Activated CD4-positive, alpha-beta T cell treated with anti-CD3 and anti-CD28 coated beads for 48 hours (primary cell): ENCODE measurements around the gene KCNIP3.
"Not testable (repeated sequence)": the region's sequence is repeated elsewhere in the genome, so short reads cannot be mapped to it uniquely, and the experiment has no call there.

Source experiments
- DNase-seq: peaks from one replicate; pipeline ENCODE4 v3.0.0-alpha.2; 2020

KCNIP3 gene

DNA sequence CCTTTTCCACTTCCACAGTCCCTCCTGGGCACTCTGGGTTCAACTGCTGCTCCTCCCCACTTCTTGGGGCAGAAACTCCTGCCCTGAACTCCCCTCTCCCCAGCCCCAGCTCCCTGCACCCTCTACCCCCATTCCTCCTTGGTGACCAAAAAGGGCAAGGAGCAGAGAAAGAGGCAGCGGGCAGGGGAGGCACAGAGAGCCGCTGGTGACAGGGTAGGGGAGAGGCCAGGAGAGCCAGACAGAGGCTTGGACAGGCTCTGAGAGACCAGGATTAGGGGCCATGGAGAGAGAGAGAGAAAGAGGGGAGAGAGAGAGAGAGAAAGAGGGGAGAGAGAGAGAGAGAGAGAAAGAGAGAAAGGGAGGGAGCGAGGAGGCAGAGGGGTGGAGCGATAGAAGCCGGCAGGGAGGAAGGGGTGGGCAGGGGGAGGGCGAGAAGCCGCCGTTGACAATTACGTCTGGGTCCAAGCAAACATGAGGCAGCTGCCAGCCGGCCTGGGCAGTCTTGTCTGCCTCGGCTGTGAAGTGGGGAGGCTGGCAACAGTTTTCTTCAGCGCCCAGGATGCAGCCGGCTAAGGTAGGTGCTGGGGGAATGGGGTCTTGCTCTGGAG, at the start of gene KCNIP3:
KCNIP3 (plus strand) TSS at position 468 of the 608 bp plus-strand sequence; CDS start at position 560, 92 bp downstream.
- DNase-seq: no peak

DNA sequence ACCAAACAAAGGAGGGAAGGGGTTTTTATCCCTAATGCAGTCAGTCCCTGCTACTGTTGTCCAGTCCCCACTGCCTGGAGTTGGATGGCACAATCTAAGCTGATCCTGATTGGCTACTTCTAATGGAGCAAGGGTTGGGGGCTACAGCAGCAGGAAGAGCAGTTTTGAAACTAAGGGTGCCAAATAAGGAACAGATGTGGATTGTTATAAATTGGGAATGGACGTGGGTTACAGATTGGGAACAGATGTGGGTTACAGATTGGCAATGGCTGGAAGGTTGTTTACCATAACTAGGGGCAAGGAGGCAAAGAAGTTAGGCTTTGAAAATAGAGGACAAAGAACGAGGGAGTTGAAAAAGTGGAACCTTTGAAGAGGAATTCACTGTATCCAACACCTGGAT, 38.9 kb upstream of the KCNIP3 start:
- no peak for DNase-seq

DNA sequence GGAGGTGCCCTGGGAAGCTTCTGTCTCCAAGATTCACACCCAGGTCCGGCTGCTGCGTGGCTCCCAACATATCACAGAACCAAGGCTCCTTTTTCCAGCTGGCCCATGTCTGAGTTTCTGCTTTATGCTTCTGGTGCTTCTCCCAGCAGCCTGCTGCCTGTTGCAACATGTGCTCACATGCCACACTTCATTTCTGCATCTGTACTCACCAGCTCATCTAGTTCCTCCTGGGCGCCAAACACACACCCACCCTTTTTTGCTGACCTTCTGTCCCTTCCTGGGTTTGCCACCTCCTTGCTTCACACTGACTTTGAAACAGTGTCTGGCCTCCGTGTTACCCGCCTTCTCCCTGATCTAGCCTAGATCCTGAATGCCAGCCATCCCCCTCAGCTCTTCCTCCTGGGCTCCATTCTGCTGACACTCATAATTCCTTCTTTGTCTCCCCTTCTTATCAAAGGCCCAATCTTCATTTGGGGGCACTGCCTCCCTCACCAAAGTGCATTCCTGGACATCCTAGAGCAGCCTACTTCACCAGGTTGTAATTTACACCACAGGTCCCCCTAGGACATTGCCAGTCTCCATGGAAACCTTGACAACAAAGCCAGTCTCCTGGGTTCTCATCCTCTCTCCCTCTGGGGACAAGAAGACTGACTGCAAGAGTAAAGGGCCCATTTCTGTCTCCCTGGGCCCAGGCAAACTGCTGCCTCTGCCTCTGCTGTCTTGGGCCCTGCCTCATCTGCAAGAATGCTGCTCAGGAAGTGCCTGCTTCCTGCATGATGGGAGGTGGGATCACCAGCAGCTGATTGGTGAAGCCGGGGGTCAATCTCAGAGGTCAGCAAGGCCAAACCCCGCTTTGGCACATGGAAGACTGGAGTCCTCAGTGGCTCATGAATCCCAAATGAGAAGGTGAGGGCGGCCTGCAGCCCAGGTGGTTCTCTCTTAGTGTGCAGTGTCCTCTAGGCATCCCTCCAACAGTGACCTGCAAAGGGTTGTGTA, 36.8 kb upstream of the KCNIP3 start:
- DNase-seq: no peak

DNA sequence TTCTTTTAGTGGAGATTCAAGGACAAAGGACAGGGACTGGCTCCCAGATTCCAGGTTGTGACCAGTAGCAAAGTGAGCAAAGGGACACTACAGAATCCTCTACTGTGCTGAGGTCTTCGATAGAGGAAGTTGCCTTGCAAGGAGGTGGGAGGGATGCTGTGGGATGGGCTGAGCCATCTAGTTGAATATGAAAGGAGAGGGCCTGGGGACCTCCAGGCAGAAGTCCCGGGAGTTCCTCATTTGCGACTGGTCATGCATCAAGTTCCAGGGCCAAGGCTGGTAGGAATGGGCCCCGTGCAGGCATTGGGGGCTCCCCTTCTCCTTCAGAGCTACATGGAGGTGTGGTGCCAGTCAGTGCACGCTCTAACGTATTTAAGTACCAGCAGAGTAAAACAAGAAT, 35.5 kb upstream of the KCNIP3 start:
- no peak for DNase-seq

DNA sequence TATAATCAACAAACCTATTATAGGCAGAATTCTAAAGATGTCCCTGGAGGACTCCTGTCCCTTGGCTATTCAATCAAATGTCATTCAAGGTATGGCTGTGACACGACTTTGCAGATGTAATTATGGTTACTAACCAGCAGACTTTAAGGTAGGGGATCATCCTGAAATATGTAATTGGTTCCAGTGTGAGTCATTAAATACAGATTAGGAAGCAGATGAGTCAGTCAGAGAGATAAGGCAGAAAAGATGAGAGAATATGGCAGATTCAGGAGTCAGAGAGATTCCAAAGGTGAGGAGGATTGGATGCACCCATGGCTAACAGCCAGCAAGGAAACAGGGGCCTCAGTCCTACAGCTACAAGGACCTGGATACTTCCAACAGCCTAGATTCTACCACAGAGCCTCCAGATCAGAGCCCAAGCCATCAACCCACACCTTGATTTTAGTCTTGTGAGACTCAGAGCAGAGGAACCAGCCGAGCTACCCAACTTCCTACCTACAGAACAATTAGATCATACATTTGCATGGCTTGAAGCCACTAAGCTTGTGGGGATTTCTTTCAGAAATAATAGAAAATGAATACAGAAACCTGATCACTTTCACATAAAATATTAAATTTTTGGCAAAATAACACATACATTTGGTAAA, 34.1 kb upstream of the KCNIP3 start:
- no peak for DNase-seq

DNA sequence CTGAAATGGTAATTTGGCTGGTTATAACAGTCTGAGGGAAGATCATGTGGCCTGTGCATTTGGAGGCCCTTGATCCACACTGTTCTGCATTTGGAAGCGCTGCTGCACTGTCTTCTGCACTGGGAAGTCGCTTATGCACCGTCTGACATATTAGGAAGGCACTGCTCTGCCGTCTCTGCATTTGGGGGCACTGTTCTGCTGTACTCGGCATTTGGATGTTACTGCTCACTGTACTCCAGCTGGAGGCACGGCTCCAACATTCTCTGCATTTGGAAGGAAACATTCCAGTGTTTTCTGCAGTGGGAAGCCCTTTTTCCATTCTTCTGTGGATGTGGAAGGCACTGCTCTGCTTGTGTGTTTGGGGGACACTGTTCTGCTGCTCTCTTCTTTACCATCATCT, 32.5 kb upstream of the KCNIP3 start:
- DNase-seq: no peak

DNA sequence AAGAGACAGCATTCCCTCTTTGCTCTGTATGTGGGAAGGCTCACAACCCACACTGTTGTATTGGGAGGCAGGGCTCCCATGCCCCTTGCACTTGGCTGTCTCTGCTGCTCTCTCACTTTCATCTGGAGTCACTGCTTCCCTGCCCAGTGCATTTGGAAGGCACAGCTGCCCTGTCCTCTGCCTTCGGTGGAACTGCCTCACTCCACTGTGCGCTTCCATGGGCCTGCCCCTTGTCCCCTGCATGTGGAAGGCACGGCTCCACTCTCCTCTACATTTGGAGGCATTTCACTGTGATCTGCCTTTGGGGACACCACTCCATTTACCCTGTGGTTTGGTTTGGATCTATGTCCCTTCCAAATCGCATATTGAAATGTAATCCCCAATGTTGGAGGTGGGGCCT, 32.0 kb upstream of the KCNIP3 start:
- no peak for DNase-seq

DNA sequence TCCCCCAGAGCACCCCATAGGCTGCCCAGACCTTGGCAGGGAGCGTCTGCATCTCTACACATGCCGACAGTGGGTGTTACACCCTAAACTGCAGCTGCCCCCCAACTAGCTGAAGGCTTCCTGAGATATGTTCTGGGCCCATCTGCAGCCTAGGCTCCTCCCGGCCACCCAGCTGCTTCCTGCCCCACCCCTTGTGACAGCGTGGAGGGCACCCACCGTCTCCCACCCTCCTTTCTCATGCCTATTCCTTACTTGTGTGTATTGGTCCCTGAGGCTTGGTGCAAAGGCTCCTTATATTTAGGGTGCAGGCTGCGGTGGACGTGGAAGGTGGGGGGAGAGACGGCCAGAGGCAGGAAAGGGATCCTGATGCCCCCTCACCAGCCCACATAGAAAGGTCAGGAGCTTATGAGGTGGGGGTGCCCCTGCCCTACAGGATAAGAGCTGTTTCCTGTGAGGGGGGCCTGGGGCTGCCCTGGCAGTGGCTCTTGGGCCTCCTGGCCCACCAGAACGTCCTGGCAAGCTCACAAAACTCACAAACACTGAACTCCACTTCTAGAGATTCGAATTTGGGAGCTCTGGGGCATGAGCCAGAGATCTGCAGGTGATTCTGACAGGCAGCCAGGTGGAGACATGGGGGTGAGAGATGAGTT, 30.2 kb upstream of the KCNIP3 start:
- no peak for DNase-seq

DNA sequence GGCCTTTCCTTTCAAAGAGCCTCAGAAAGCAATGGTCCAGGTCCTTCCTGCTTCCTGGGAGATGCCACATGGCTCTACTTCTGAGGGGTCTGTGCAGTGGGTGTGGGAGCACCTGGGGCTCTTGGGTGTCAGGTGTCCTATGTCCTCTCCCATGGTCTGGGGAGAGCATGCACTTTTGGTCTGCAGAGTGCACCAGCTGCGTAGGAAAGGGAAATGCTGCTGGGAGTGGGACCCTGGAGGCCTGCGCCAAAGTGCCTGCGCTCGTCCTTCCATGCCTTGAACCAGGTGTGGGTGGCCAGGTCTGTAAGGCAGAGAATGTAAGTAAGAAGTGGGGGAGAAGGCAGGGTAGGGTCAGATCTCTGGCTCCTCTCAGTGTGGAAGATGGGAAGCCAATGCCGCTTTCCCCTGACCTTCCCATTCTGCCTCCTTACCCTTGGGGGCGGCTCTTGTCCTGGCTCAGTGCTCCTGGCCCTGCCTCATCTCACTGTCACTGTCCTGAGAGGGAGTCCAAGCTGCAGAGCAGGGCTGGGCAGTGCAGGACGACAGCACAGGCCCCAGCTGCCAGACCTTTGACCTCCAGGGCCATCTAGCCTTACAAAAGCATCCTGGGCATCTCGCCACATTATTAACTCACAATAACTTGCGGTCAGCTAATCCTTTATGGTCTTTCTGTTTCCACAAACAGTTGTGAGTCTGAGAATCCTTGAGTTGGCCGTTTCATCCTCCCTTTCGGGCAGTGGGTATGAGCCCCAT, 29.5 kb upstream of the KCNIP3 start:
- DNase-seq: no peak

DNA sequence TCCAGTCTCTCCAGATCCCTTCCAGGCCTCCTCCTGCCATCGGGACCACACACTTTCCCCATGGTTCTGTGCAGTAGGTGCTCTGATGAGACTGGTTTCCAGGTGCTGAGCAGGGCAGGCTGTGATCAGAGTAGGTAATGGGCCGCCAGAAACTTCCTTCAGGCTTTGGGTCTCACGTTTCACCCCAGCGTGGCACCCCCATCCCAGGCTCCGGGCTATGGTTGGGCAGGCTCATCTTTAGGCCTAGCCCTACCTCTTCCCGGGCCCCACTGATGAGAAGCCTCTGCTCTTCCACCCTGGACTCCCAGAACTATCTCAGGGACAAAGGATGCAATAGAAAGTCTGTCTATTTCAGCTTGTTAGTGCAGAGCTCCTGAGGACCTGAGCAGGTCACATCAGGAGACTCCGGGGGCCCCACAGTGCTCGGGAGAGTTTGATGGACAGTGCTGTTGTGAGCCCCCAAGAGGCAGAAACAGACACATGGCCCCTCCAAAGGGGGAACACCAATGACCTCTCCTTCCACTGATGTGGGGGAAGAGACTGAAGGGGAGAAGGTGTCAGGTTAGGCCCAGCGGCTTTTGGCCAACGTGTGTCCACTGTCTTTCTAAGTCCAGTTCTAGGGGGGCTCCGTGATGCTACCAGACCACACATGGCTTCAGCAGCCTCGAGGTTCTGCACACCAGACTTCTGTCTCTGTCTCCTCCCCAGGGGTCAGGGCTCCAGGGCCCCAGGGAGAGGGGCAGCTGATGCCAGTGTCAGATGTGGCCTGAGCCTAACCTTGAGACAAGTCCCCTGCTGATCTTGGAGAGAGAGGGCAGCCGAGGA, 28.7 kb upstream of the KCNIP3 start:
- no peak for DNase-seq

DNA sequence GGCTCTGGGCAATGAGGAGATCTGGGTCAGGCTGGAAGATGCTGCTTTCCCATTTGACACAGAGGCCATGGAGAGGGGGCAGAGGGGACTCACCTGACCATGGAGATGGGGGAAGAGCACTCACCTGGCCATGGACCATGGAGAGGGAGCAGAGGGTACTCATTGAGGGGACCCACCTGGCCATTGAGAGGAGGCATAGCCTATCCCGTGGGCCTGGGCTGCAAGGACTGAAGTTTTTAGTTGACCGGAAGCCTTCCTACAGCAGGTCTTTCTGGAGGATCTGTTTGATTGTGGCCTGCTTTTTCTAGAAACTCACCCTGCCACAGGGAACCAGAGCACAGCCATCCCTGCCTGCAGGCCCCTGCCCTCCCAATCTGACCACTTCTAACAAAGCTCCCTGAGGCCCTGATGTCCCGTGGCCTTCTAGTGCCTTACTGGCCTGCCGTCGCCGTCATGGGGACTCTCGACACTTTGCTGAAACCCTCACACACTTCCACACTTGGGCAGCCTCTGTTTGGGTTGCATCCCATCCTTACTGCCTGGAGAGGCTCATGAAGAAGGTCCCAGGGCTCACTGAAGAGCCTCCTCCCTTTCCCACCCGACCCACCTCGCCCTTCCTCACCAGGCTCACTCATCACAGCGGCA, 28.0 kb upstream of the KCNIP3 start:
- no peak for DNase-seq

DNA sequence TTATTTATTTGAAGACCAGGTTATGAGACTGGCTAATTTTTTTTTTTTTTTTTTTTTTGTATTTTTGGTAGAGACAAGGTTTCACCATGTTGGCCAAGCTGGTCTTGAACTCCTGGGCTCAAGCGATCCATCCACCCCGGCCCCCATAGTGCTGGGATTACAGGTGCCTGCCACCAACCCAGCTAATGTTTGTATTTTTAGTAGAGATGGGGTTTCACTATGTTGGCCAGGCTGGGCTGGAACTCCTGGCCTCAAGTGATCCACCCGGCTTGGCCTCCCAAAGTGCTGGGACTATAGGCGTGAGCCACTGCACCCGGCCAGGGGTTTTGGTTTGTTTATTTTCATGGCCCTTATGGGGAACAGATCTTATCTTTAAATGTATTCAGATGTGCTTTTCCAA, 27.4 kb upstream of the KCNIP3 start:
- DNase-seq: not testable (repeated sequence)

DNA sequence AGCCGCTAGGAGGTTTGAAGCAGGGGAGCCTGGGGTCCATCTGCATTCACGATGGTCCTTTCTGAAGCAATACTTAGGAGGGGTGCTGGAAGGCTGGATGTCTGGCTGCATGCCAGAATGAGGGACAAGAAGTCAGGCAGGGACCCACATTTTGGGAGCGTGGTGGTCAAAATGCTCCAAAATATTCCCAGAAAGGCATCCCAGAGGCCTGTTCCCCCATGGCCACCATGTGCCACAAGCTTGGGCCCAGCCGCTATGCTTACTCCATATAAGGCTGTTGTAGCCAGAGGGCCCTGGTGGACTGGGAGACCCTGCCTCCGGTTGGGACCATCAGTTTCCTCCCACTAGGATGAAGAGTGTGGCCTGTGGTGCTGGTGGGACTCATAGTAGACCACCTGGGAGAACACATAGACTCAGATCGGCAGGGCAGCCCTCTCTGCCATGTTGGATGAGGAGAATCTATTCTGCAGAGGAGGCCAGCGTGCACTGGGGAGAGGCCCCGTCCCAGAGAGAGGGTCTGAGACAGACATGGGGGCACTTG, 26.5 kb upstream of the KCNIP3 start:
- no peak for DNase-seq

DNA sequence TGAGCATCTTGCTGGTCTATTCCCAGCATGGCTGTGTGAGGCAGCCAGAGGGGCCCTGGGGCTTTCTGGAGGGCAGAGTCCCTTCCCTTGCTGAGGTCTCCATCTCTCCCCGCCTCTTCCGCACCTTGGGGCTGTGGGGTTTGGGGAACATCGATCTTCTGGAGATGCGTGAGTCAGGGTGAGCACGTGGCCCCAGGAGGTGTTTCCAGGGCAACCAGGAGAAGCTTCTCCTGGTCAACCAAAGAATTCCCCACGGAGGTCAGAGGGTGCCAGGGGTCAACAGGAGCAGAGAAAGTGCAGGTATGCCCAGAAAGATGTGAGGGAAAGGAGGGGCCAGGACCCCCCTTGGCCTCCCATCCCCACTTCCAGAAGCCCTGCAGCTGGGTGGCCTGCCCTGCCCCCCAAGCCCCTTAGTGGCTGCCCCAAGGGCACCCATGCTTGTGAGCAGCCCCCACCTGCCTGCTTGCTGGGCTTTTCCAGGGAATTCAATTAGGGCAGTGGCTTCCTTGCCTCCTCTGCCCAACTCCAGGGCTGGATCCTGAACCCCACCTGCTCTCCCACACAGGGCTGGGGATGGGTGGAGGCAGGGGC, 25.7 kb upstream of the KCNIP3 start:
- no peak for DNase-seq

DNA sequence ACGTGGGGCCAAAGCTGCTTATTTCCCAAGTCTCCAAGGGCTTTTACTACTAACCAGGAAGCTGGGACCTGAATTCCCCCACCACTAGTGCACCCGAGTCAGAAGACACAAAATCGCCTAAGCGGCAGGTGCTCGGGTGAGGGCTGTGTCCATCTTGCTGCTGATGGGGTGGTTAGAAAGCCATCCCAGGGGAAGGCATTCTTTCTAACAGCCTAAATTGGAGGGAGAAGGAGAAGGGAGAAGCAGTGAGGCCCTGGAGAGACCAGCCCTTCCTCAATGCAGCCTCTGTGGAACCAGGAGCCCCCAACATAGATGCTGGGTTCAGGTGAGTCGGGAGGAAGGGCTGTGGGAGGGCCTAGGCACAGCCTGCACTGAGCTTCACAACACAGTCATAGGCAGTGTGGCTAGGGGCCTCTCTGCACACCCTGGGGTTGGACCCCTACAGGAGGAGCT, 24.8 kb upstream of the KCNIP3 start:
- DNase-seq: no peak

DNA sequence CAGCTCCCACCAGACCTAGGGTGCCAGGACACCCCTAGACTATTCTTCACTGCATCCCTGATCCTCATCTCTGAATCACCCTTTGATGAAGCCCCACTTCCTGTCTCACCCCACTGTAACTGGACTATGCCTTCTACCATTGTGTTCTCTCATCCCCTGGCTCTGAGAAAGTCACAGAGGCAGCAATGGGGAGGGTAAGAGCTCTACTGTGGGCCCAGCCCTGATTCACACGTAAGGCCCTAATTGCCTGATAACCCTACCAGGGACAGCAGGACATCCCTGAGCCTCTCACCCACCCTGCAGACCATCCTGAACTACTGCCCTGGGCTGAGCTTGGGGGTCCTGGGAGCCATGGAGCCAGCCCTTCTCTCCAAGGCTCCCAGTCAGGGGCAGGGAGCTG, 24.4 kb upstream of the KCNIP3 start:
- DNase-seq: no peak

DNA sequence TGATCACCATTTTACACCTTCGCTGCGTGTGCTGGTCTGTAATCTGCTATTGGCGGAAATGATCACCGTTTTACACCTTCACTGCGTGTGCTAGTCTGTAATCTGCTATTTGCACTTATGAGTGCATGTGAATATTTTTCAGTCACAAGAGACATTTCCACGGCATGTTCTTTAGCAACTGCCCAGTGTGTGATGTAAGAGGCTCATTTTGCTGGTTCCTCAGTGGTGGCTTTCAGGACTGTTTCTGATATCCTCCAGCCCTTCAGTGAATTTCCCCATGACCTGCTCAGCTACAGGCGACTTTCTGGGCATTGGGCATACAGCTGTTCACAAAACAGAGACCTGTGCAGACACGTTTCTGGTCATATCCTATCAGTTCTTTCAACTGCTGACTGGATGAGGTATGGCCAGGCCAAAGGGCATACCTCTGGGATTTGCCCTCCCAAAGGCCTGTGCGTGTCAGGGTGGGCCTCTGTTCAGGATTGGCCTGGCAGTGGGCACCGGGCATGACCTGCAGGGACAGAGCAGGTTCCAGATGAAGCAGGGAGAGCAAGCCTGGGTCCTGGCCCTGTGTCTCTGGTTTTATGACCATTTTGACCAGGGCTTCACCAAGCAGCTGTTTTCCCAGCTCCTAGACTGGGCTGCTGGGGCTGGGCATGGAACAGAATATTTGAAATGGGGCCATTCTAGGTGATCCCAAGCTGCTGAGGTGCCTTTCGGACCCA, 23.4 kb upstream of the KCNIP3 start:
- DNase-seq: no peak

DNA sequence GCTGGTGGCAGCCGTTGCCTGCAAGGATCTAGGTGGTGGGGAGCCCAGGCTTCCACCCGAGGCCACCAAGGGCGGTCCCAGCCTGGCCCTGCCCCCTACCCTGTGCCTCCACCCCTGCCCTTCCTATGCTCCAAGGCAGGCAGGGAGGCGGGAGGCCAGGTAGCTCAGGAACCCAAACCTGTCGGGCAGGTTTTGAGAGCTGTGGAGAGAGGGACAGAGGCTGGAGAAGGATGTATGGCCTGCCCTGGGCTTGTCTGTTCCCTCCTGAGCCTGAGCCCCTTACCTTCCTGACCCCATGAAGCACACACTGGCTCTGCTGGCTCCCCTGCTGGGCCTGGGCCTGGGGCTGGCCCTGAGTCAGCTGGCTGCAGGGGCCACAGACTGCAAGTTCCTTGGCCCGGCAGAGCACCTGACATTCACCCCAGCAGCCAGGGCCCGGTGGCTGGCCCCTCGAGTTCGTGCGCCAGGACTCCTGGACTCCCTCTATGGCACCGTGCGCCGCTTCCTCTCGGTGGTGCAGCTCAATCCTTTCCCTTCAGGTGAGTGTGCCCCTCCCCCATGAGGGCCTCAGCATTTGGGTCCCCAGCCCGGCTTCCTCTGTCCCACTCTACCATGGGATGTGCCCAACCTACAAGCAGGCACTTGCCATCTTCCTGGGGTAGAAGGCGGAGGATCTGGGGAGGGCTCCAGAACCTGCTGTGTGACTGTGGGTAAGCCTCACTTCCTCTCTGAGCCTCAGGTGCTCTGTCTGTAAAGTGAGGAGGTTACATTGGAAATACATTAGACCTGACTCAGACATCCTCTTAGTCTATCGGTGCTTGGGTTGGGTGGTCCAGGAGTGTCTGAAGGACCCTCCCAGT, 22.6 kb upstream of the KCNIP3 start, which contains the start of gene PROM2:
PROM2 (plus strand) TSS at position 159 of the 860 bp plus-strand sequence; CDS start at position 296, 137 bp downstream.
- DNase-seq: no peak
